Thyroid gland (tissue), 4 donors: ENCODE measurements around the gene LENG9. TPM values are rescaled to one million over a fixed set of nuclear protein-coding genes. Genes with fewer than 3 reads are reported as not detected.

Experiments
- DNase-seq, 2 donors: peaks; one replicate each; pipeline ENCODE4 v3.0.0-alpha.2; 2019
- H3K27ac ChIP-seq, 3 donors: fragments of 200-600 bp; sonication (generic); 1 replicate in 2 of 3; 2 replicates in 1 of 3; pipeline ENCODE4 v1.5.1; 2016 to 2019; ENCODE audit warnings: mild to moderate bottlenecking in 1 of 3, moderate library complexity in 1 of 3
- H3K27me3 ChIP-seq: fragments of 200-600 bp; sonication (generic); one replicate; pipeline ENCODE4 v1.5.1; 2019
- H3K36me3 ChIP-seq, 2 donors: fragments of 200-600 bp; sonication (generic); one replicate each; pipeline ENCODE4 v1.5.1; 2016 to 2019
- H3K4me1 ChIP-seq, 2 donors: fragments of 200-600 bp; sonication (generic); one replicate each; pipeline ENCODE4 v1.5.1; 2017 to 2019
- H3K4me3 ChIP-seq, 3 donors: fragments of 200-600 bp; sonication (generic); replicated peaks in 1 of 3; 1 replicate in 2 of 3; 2 replicates in 1 of 3; pipeline ENCODE4 v1.5.1; 2016; ENCODE audit warnings: mild to moderate bottlenecking in 1 of 3
- H3K9me3 ChIP-seq: fragments of 200-600 bp; sonication (generic); one replicate; pipeline ENCODE4 v1.5.1; 2017
- CTCF ChIP-seq, 6 experiments: fragments of 200-600 bp in 3 of 6; fragments of 450-650 bp in 3 of 6; sonication (generic) in 3 of 6; IDR thresholded peaks; one replicate each; pipeline ENCODE4 v1.5.1; 2016 to 2019; ENCODE audit warnings: antibody characterized with exemption in 6 of 6, mild to moderate bottlenecking in 2 of 6, inconsistent platforms in 1 of 6, moderate library complexity in 1 of 6
- POLR2A ChIP-seq, 2 donors: fragments of 450-650 bp; IDR thresholded peaks; one replicate each; pipeline ENCODE4 v1.6.1; 2017; ENCODE audit warnings: antibody characterized with exemption in 2 of 2, mild to moderate bottlenecking in 2 of 2, moderate library complexity in 1 of 2
- WGBS, 2 donors: methylation state at CpG; one replicate each; pipeline ENCODE4 v1.1.5; 2017; 5-methylcytosine and 5-hydroxymethylcytosine counted together
- intact Hi-C: fragments of 100-400 bp; cut with DNase I; formaldehyde crosslinking; loops from one replicate; pipeline ENCODE4 v1.15.1; 2023
- total RNA-seq, 4 donors: library from RNA; depleted of rRNA; stranded (reverse); fragments of >200 nt; gene quantifications; one replicate each; pipeline ENCODE4 v1.2.3, GENCODE V29; 2016

LENG9 gene
- total RNA-seq, 4 donors from 2014 or later, result 1.3 to 4.6 (median 3.2) TPM

- Histone ChIP-seq H3K27me3 (no peaks in the 10 kb centered on the region), H3K27ac (no peak overlapping the region), H3K9me3 (no peaks in the 10 kb centered on the region), H3K36me3 (peaks cover 58 to 69% of the 10 kb centered on the region in 2 donors), H3K4me3 (no peak overlapping the region), H3K4me1 (peaks cover 14 to 28% of the 10 kb centered on the region in 2 donors)
- WGBS, 2 donors, result 85 to 95% methylated on average over 13 to 31 of the region's 39 CpGs
- TF ChIP-seq CTCF (IDR thresholded peaks at IDR 0.05) (no peak), POLR2A (IDR thresholded peaks at IDR 0.05) (no peak)
- no peak for DNase-seq
- intact Hi-C loops, result no loop called here
Observed at GRCh38 chr19:54460230-54461005, 3.2 kb downstream of the LENG9 start.

GRCh38 chr19:54459282-54460229, 4.0 kb downstream of the LENG9 start:
- Histone ChIP-seq H3K27me3 (no peaks in the 10 kb centered on the region), H3K9me3 (no peaks in the 10 kb centered on the region), H3K36me3 (peaks cover 67 to 77% of the 10 kb centered on the region in 2 donors), H3K27ac (no peak overlapping the region), H3K4me3 (no peak overlapping the region), H3K4me1 (peaks cover 14 to 28% of the 10 kb centered on the region in 2 donors)
- intact Hi-C loops, result no loop called here
- TF ChIP-seq CTCF (IDR thresholded peaks at IDR 0.05) (no peak), POLR2A (IDR thresholded peaks at IDR 0.05) (no peak)
- 84 to 87% methylated on average over 11 to 14 of the region's 16 CpGs for WGBS, 2 donors
- no peak for DNase-seq

GRCh38 chr19:54458648-54459281, 4.8 kb downstream of the LENG9 start:
- Histone ChIP-seq H3K9me3 (no peaks in the 10 kb centered on the region), H3K36me3 (peaks cover 75 to 85% of the 10 kb centered on the region in 2 donors), H3K27me3 (no peaks in the 10 kb centered on the region), H3K4me3 (no peak overlapping the region), H3K27ac (no peak overlapping the region), H3K4me1 (peaks cover 14 to 23% of the 10 kb centered on the region in 2 donors)
- intact Hi-C loops, result no loop called here
- DNase-seq, result no peak
- TF ChIP-seq POLR2A (IDR thresholded peaks at IDR 0.05) (no peak), CTCF (IDR thresholded peaks at IDR 0.05) (no peak)
- WGBS, 2 donors, result 88 to 90% methylated on average over 4 to 11 of the region's 11 CpGs

- TF ChIP-seq CTCF (IDR thresholded peaks at IDR 0.05) (no peak), POLR2A (IDR thresholded peaks at IDR 0.05) (no peak)
- Histone ChIP-seq H3K4me1 (peaks cover 14 to 22% of the 10 kb centered on the region in 2 donors), H3K27me3 (no peaks in the 10 kb centered on the region), H3K36me3 (peaks cover 82 to 93% of the 10 kb centered on the region in 2 donors), H3K27ac (no peak overlapping the region), H3K9me3 (no peaks in the 10 kb centered on the region), H3K4me3 (no peak overlapping the region)
- WGBS, 2 donors, result 94 to 95% methylated on average over 29 to 40 of the region's 42 CpGs
- intact Hi-C loops, result no loop called here
- no peak for DNase-seq
Observed at GRCh38 chr19:54457773-54458647, 5.6 kb downstream of the LENG9 start.
